ENCODE results near the gene THAP3. TPM values are rescaled to one million over a fixed set of nuclear protein-coding genes. Genes with fewer than 3 reads are reported as not detected.
"Not testable (repeated sequence)": the region's sequence is repeated elsewhere in the genome, so short reads cannot be mapped to it uniquely, and the experiment has no call there.

THAP3 gene
- total and polyA plus RNA-seq, 9 of the 15 experiments (the other 6 are each of a cell fraction or from before 2014, with no cell fraction given), result 1.9 to 31.2 (median 18.2) TPM

DNA sequence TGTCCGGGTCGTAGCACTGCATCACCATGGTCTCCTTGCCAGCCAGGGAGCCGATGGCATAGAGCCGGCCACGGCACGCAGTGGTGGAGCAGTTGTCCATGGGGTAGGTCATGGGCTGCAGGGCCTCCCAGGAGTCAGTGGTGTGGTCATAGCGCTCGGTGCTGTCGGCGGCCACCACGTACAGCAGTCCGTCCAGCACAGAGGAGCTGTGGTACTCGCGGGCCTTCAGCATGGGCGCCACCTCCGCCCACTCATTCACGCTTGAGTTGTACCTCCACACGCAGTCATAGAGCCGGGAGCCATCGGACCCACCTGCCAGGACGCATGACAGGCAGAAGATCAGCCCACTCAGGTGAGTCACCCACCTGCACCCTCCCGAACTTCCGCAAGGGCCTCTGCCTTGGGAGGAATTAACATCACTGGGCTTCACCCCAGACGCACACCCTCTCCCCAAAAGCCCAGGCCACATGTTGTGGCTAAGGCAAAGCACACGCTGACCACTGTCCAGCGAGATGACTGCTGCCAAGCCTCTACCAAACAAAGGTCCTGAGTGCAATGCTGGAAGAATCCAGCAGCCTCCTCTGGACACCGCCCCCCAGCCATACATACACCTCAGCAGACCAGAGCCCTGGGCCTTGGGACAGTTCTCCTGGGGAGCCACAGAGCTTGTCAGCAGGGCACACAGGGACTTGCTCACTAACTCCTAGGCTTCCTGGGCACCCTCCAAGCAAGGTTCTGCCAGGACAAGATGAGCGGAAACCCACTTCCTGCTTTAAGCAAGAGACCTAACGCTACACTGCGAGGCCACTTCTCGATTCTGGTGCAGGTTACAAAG is 25.3 kb upstream of the THAP3 start (continued):
- TF ChIP-seq, protein P1, sequence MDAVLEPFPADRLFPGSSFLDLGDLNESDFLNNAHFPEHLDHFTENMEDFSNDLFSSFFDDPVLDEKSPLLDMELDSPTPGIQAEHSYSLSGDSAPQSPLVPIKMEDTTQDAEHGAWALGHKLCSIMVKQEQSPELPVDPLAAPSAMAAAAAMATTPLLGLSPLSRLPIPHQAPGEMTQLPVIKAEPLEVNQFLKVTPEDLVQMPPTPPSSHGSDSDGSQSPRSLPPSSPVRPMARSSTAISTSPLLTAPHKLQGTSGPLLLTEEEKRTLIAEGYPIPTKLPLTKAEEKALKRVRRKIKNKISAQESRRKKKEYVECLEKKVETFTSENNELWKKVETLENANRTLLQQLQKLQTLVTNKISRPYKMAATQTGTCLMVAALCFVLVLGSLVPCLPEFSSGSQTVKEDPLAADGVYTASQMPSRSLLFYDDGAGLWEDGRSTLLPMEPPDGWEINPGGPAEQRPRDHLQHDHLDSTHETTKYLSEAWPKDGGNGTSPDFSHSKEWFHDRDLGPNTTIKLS (IDR thresholded peaks at IDR 0.05; ENCODE audit: borderline replicate concordance, low read depth), result no peak
- TF ChIP-seq POLR2G (IDR thresholded peaks at IDR 0.05; ENCODE audit: low read depth, low read length), result peak; percentile 53
- no peak for TF ChIP-seq ZNF766 (CRISPR knock-in tag; conservative IDR thresholded peaks at IDR 0.05)
- 0 out of 2 replicates have a peak, but pooled peaks have one; percentile 12 for TF ChIP-seq ZBTB7A (IDR thresholded peaks at IDR 0.05; ENCODE audit: borderline replicate concordance, control insufficient read depth, low read depth, low read length)
- TF ChIP-seq ELK3 (CRISPR knock-in tag; IDR thresholded peaks at IDR 0.05), result no peak
- TF ChIP-seq ZNF717 (CRISPR knock-in tag; IDR thresholded peaks at IDR 0.05), result no peak
- no peak for TF ChIP-seq SIN3A (IDR thresholded peaks at IDR 0.05; ENCODE audit: borderline replicate concordance in 2 of 2, control insufficient read depth in 1 of 2, low read depth in 2 of 2, low read length in 2 of 2)
- TF ChIP-seq SPI1 (IDR thresholded peaks at IDR 0.05; ENCODE audit: borderline replicate concordance, low read depth, low read length), result 0 out of 2 replicates have a peak, but pooled peaks have one; percentile 42
- TF ChIP-seq EGR1 (conservative IDR thresholded peaks at IDR 0.05), result peak; percentile 77
- TF ChIP-seq HMGN3 (IDR thresholded peaks at IDR 0.05; ENCODE audit: borderline replicate concordance, extremely low read depth, insufficient read length, low read depth, low read length), result peak; percentile 22
- TF ChIP-seq TFAP4 (CRISPR knock-in tag; IDR thresholded peaks at IDR 0.05; ENCODE audit: borderline replicate concordance), result 0 out of 2 replicates have a peak, but pooled peaks have one; percentile 14

- BruUV-seq (replicated peaks); ATAC-seq; DNase-seq (ENCODE audit: extremely low read depth in 1 of 4, low spot score in 3 of 4); FAIRE-seq; in situ Hi-C loops (cut with MboI); CTCF ChIA-PET (ENCODE audit: low intra/inter-chr PET ratio); H3K9me3 ChIP-seq (replicated peaks; ENCODE audit: control insufficient read depth, insufficient read depth, low read depth, low read length); H2AFZ ChIP-seq (ENCODE audit: low read depth, low read length); H3K27me3 ChIP-seq (ENCODE audit: control insufficient read depth in 2 of 2, insufficient read depth in 2 of 2, low read length in 2 of 2): not testable (repeated sequence)
- H3K79me2 ChIP-seq (ENCODE audit: control insufficient read depth, insufficient read depth, low read length), result peaks cover 74% of the 10 kb centered on the region
- peaks cover 38 to 68% of the 10 kb centered on the region in 2 experiments for H3K4me1 ChIP-seq (replicated peaks in 1 of 2; ENCODE audit: control insufficient read depth in 2 of 2, insufficient read depth in 2 of 2, low read length in 2 of 2)
- H3K36me3 ChIP-seq (ENCODE audit: control insufficient read depth, insufficient read depth, low read length), result peaks cover 56% of the 10 kb centered on the region
- POLR2A ChIA-PET, result interaction anchor here (0.6 to 10.7 kb wide), 17 partner anchors 7 to 1213 kb away, joined by 3 to 221 read pairs (median 4); partner anchors contain the start of genes PHF13 and ZBTB48
- H3K9me1 ChIP-seq (ENCODE audit: control insufficient read depth, insufficient read depth, low read length), result peaks cover 23% of the 10 kb centered on the region
- intact Hi-C loops (cut with micrococcal nuclease), result loop anchor here (2.0 kb wide), 1 partner anchor 19 kb away; no protein-coding TSS in a partner anchor
- peak overlapping the region; percentile 99 for H3K4me2 ChIP-seq (ENCODE audit: insufficient read depth, low read length)
- 22% methylated on average over 8 of the region's 8 CpGs for WGBS (ENCODE audit: insufficient coverage, low coverage, missing lambda C conversion rate)
- peak overlapping the region; percentile 93 to 100 for H3K9ac ChIP-seq (ENCODE audit: insufficient read depth in 1 of 2, low read depth in 2 of 2, low read length in 2 of 2)
- H3K4me3 ChIP-seq, result peak overlapping the region; percentile 89
- peaks cover 50% of the 10 kb centered on the region for H4K20me1 ChIP-seq (replicated peaks; ENCODE audit: control insufficient read depth, insufficient read depth, low read length)
- peak overlapping the region; percentile 99 for H3K27ac ChIP-seq (ENCODE audit: extremely low read depth, low read depth, low read length)
Observed at GRCh38 chr1:6599991-6600390, 24.7 kb upstream of the THAP3 start.

All from K562 (cell line).